Esophagus squamous epithelium (tissue), 5 donors: Measurements from ENCODE around the gene DOC2B. TPM values are rescaled to one million over a fixed set of nuclear protein-coding genes. Genes with fewer than 3 reads are reported as not detected.
A peak's percentile ranks its signal among the peaks of the same experiment; 100 is the strongest.
"Not testable (repeated sequence)": the region's sequence is repeated elsewhere in the genome, so short reads cannot be mapped to it uniquely, and the experiment has no call there.

ENCODE experiments used
- DNase-seq: peaks from one replicate; lab custom pipeline; 2025; lab: John Stamatoyannopoulos, UW
- H3K27ac ChIP-seq, 4 donors: fragments of 200-600 bp; sonication (generic); one replicate each; pipeline ENCODE4 v1.5.1; 2016 to 2019; ENCODE audit warnings: mild to moderate bottlenecking in 1 of 4
- H3K27me3 ChIP-seq, 4 donors: fragments of 200-600 bp; sonication (generic); 1 replicate in 3 of 4; 2 replicates in 1 of 4; pipeline versions ENCODE4 v1.5.1 to v1.6.0; 2017 to 2021; ENCODE audit warnings: antibody characterized with exemption in 1 of 4
- H3K36me3 ChIP-seq, 3 donors: fragments of 200-600 bp; sonication (generic); one replicate each; pipeline ENCODE4 v1.5.1; 2016 to 2019
- H3K4me1 ChIP-seq, 3 donors: fragments of 200-600 bp; sonication (generic); one replicate each; pipeline ENCODE4 v1.5.1; 2017 to 2019
- H3K4me3 ChIP-seq, 4 donors: fragments of 200-600 bp; sonication (generic); 1 replicate in 3 of 4; 2 replicates in 1 of 4; pipeline ENCODE4 v1.5.1; 2016 to 2019; ENCODE audit warnings: mild to moderate bottlenecking in 2 of 4, moderate library complexity in 1 of 4
- H3K9me3 ChIP-seq, 3 donors: fragments of 200-600 bp; sonication (generic); one replicate each; pipeline ENCODE4 v1.5.1; 2016 to 2019
- POLR2A ChIP-seq, 4 donors: fragments of 450-650 bp; IDR thresholded peaks; one replicate each; pipeline ENCODE4 v1.6.1; 2017; ENCODE audit warnings: antibody characterized with exemption in 4 of 4, mild to moderate bottlenecking in 4 of 4, moderate library complexity in 3 of 4
- WGBS, 2 donors: methylation state at CpG; one replicate each; pipeline ENCODE4 v1.1.5; 2018; 5-methylcytosine and 5-hydroxymethylcytosine counted together
- intact Hi-C: fragments of 100-400 bp; cut with DNase I; formaldehyde crosslinking; loops from one replicate; pipeline ENCODE4 v1.15.0; 2022
- total RNA-seq, 4 donors: library from RNA; depleted of rRNA; stranded (reverse); fragments of >200 nt; gene quantifications; one replicate each; pipeline ENCODE4 v1.1.0, GENCODE V29; 2016
- TF ChIP-seq, protein P1 (sequence below), 6 experiments: fragments of 450-650 bp in 4 of 6; fragments of 200-600 bp in 2 of 6; sonication (generic) in 2 of 6; IDR thresholded peaks; one replicate each; pipeline ENCODE4 v1.5.1; 2016 to 2019; ENCODE audit warnings: antibody characterized with exemption in 6 of 6, mild to moderate bottlenecking in 4 of 6, moderate library complexity in 4 of 6
- donor health status: DM: yes; HTN: yes; CAD: no.

The DOC2B gene
- total RNA-seq, 4 donors from 2014 or later, result 8.4 to 44.9 (median 26.2) TPM

DNA sequence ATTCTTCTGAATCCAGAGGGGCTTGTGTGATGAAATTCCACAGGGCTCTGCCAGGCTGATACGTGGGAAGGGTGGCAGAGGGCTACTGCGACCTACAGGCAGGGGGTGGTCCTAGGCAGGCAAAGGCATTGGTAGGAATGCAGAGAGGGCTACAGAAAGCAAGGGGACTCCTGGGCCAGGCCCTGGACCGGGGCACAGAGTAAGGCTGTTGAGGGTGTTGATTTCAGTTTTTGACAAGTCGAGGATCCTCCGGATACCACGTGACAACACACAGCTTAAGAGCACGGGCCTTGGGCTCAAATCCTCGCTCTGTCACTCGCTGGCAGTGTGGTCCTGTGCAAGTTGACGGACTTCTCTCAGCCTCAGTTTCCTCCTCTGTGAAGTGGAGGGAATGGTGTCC lies 19.1 kb upstream of the DOC2B start:
- intact Hi-C loops, result no loop called here
- peaks cover 0 to 49% (median 0%) of the 10 kb centered on the region in 4 donors for H3K27me3 ChIP-seq
- no peak for DNase-seq
- peak overlapping the region in 3 of 4 donors; percentile 34 to 74 (median 44) for H3K27ac ChIP-seq
- peaks cover 0 to 30% (median 14%) of the 10 kb centered on the region in 3 donors for H3K4me1 ChIP-seq
- H3K36me3 ChIP-seq, result no peaks in the 10 kb centered on the region
- H3K9me3 ChIP-seq, result no peaks in the 10 kb centered on the region
- TF ChIP-seq, protein P1, sequence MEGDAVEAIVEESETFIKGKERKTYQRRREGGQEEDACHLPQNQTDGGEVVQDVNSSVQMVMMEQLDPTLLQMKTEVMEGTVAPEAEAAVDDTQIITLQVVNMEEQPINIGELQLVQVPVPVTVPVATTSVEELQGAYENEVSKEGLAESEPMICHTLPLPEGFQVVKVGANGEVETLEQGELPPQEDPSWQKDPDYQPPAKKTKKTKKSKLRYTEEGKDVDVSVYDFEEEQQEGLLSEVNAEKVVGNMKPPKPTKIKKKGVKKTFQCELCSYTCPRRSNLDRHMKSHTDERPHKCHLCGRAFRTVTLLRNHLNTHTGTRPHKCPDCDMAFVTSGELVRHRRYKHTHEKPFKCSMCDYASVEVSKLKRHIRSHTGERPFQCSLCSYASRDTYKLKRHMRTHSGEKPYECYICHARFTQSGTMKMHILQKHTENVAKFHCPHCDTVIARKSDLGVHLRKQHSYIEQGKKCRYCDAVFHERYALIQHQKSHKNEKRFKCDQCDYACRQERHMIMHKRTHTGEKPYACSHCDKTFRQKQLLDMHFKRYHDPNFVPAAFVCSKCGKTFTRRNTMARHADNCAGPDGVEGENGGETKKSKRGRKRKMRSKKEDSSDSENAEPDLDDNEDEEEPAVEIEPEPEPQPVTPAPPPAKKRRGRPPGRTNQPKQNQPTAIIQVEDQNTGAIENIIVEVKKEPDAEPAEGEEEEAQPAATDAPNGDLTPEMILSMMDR (IDR thresholded peaks at IDR 0.05), result no peak
- no peak for TF ChIP-seq POLR2A (IDR thresholded peaks at IDR 0.05)
- WGBS, 2 donors, result 35 to 57% methylated on average over 9 to 10 of the region's 10 CpGs
- no peak overlapping the region for H3K4me3 ChIP-seq

DNA sequence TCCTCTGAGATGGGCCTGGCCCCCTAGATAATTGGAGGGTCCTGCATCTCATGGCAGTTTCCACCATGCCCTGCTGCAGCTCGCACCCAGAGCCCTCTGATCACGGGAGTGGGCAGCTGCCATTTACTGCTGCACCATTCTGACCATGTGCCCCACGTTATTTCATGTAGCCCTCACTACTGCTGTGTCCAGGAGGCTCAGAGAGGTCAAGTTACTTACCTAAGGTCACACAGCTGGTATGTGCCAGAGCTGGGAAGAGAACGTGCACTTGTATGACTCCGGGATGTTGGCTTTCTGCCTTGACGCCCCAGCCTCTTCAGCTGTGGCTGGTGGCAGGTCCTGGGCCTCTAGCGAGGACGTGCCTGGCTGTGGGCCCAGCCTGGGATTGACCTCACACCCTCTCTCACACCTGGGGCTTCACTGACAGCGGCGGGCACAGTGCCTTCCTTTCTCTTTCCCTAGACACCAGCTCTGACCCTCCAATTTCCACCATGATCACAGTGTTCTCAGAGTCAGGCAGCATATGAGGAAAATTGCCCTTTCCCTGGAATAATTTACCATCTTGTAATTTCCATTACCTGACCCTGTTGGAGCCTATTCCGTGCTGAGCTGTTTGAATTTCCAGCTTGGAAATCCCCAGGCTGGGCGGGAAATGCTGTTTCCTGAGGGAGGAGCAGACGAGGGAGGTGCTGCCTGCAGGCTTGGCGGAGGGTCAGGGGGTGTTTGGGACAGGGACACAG lies 18.5 kb upstream of the DOC2B start:
- H3K27ac ChIP-seq, result peak overlapping the region in 3 of 4 donors; percentile 44 to 74 (median 45)
- no peak overlapping the region for H3K4me3 ChIP-seq
- no peaks in the 10 kb centered on the region for H3K36me3 ChIP-seq
- H3K9me3 ChIP-seq, result no peaks in the 10 kb centered on the region
- TF ChIP-seq, protein P1 (IDR thresholded peaks at IDR 0.05), result no peak
- no peak for TF ChIP-seq POLR2A (IDR thresholded peaks at IDR 0.05)
- no peak for DNase-seq
- peaks cover 0 to 28% (median 14%) of the 10 kb centered on the region in 3 donors for H3K4me1 ChIP-seq
- intact Hi-C loops, result no loop called here
- 26 to 27% methylated on average over 9 to 13 of the region's 14 CpGs for WGBS, 2 donors
- H3K27me3 ChIP-seq, result peaks cover 0 to 47% (median 0%) of the 10 kb centered on the region in 4 donors

DNA sequence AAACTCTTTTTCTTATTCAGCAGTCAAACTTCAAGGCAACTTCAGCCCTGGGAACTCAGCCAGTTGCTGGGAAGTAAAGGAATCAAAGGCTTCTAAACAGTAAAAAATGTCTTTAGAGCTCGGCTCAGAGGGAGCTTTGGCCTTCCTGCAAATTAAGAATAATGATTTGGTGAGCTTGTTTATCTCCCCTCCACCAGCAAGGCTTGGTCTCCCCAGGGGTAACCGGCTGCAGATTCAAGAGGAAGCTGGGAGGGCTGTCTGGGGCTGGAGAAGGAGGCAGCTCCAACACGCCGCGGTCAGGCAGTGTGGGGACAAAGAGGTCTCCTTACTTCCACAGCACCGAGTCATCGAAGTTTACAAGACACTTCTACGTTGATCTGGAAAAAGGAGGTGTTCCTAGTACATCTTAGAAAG lies 17.7 kb upstream of the DOC2B start:
- Histone ChIP-seq H3K27ac (peak overlapping the region in 3 of 4 donors; percentile 32 to 74 (median 45)), H3K4me3 (no peak overlapping the region)
- intact Hi-C loops, result no loop called here

DNA sequence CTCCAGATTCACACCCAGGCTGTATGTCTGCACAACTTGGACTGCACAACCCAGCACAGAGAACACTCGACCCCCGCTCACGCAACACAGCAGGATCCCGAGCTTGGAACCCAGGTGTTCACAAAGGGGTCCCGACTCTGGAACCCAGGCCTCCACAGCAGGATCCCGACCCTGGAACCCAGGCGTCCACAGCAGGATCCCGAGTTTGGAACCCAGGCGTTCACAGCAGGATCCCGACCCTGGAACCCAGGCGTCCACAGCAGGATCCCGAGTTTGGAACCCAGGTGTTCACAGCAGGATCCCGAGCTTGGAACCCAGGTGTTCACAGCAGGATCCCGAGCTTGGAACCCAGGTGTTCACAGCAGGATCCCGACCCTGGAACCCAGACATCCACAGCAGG lies 16.8 kb upstream of the DOC2B start:
- H3K36me3 ChIP-seq, H3K27ac ChIP-seq, H3K9me3 ChIP-seq, DNase-seq, H3K4me3 ChIP-seq, intact Hi-C loops: not testable (repeated sequence)
- 86 to 87% methylated on average over 4 to 9 of the region's 15 CpGs for WGBS, 2 donors
- Histone ChIP-seq H3K4me1 (peaks cover 0 to 23% (median 14%) of the 10 kb centered on the region in 3 donors), H3K27me3 (peaks cover 0 to 54% (median 0%) of the 10 kb centered on the region in 4 donors)

More for the DNA sequence above, 17.7 kb upstream of the DOC2B start:
- peaks cover 0 to 23% (median 14%) of the 10 kb centered on the region in 3 donors for H3K4me1 ChIP-seq
- no peaks in the 10 kb centered on the region for H3K36me3 ChIP-seq
- peaks cover 0 to 46% (median 0%) of the 10 kb centered on the region in 4 donors for H3K27me3 ChIP-seq
- no peaks in the 10 kb centered on the region for H3K9me3 ChIP-seq
- WGBS, 2 donors, result 15 to 21% methylated on average over 8 of the region's 8 CpGs
- DNase-seq, result no peak
- no peak for TF ChIP-seq POLR2A (IDR thresholded peaks at IDR 0.05)
- TF ChIP-seq, protein P1 (IDR thresholded peaks at IDR 0.05), result no peak

DNA sequence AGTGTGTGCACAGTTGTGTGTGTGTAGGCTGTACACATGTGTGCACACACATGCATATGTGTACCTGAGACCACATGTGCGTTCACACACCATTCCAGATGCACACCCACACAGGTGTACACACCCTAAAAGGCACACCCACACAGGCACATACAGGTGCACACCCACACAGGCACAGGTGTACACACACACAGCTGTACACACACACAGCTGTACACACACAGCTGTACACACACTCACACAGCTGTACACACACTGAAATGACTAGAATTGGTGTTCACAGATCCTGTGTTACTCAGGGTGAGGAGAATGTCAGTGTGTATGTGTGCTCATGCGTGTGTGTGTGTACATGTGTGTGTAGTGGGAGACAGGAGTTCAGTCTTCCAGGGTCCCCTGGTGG lies 15.9 kb upstream of the DOC2B start:
- H3K4me1 ChIP-seq, result peaks cover 0 to 23% (median 14%) of the 10 kb centered on the region in 3 donors
- WGBS, 2 donors, result 70 to 80% methylated on average over 2 of the region's 2 CpGs
- DNase-seq, result no peak
- no peaks in the 10 kb centered on the region for H3K9me3 ChIP-seq
- TF ChIP-seq POLR2A (IDR thresholded peaks at IDR 0.05), result no peak
- intact Hi-C loops, result no loop called here
- peaks cover 0 to 54% (median 0%) of the 10 kb centered on the region in 4 donors for H3K27me3 ChIP-seq
- H3K4me3 ChIP-seq, result no peak overlapping the region
- no peak overlapping the region for H3K27ac ChIP-seq
- no peaks in the 10 kb centered on the region for H3K36me3 ChIP-seq
